Lung (tissue), 12 donors: ENCODE results near the gene IRF8. TPM values are rescaled to one million over a fixed set of nuclear protein-coding genes. Genes with fewer than 3 reads are reported as not detected.

Source experiments
- ATAC-seq: fragments of 200-7000 bp; cut with Tn5 transposase; one replicate; pipeline ENCODE4 v1.9.1; 2020; ENCODE audit warnings: moderate number of reproducible peaks; ENCODE audit not compliant: insufficient read depth, low FRiP score
- DNase-seq, 3 donors: peaks; one replicate each; pipeline ENCODE4 v3.0.0-alpha.2; 2013 to 2017
- H3K27ac ChIP-seq, 2 donors: one replicate each; pipeline ENCODE4 v1.5.1; 2013; ENCODE audit warnings: mild to moderate bottlenecking in 2 of 2, moderate library complexity in 2 of 2, control low read depth in 1 of 2, inconsistent platforms in 1 of 2, low read depth in 1 of 2, low read length in 1 of 2
- H3K27me3 ChIP-seq, 3 donors: one replicate each; pipeline ENCODE4 v1.5.1; 2013; ENCODE audit warnings: low read length in 2 of 3; ENCODE audit not compliant: control insufficient read depth in 3 of 3, insufficient read depth in 3 of 3
- H3K36me3 ChIP-seq, 4 donors: one replicate each; pipeline ENCODE4 v1.5.1; 2013; ENCODE audit warnings: low read length in 4 of 4, mild to moderate bottlenecking in 1 of 4, moderate library complexity in 1 of 4; ENCODE audit not compliant: control insufficient read depth in 4 of 4, insufficient read depth in 4 of 4
- H3K4me1 ChIP-seq, 5 donors: one replicate each; pipeline ENCODE4 v1.5.1; 2013; ENCODE audit warnings: low read length in 5 of 5, mild to moderate bottlenecking in 2 of 5, moderate library complexity in 1 of 5; ENCODE audit not compliant: control insufficient read depth in 5 of 5, insufficient read depth in 5 of 5
- H3K4me3 ChIP-seq: one replicate; pipeline ENCODE4 v1.5.1; 2013; ENCODE audit warnings: mild to moderate bottlenecking, control low read depth, moderate library complexity
- H3K9ac ChIP-seq, 2 donors: one replicate each; pipeline ENCODE4 v1.5.1; 2013; ENCODE audit warnings: low read length in 2 of 2, control low read depth in 1 of 2; ENCODE audit not compliant: insufficient read depth in 1 of 2
- H3K9me3 ChIP-seq, 4 donors: one replicate each; pipeline ENCODE4 v1.5.1; 2013; ENCODE audit warnings: low read length in 3 of 4, mild to moderate bottlenecking in 1 of 4, moderate library complexity in 1 of 4; ENCODE audit not compliant: control insufficient read depth in 4 of 4, insufficient read depth in 3 of 4
- CTCF ChIP-seq: IDR thresholded peaks from 2 replicates; pipeline ENCODE4 v1.5.1; 2012; ENCODE audit warnings: mild to moderate bottlenecking; ENCODE audit errors: control extremely low read depth, extremely low read depth
- WGBS, 2 donors: extraction: QIAGEN DNeasy Blood & Tissue Kit; methylation state at CpG; one replicate each; pipeline ENCODE4 v1.1.7; 2013; 5-methylcytosine and 5-hydroxymethylcytosine counted together
- polyA plus RNA-seq, 2 donors: library from polyadenylated mRNA; stranded (reverse); fragments of 200-250 nt; gene quantifications; one replicate each; pipeline ENCODE4 v1.2.1, GENCODE V29; 2013
- total RNA-seq, 2 donors: library from RNA; depleted of rRNA in 1 of 2; stranded (reverse); fragments of >200 nt in 1 of 2; gene quantifications; one replicate each; pipeline ENCODE4 v1.2.1, GENCODE V29; 2014 to 2021
- donor health status: control.
- donor health status: control.
- donor health status: Bipolar disorder and iron deficiency.
- donor health status: healthy.
- donor health status: DM: yes; HTN: yes; CAD: no.

The IRF8 gene
- total and polyA plus RNA-seq, 4 donors = 7.3 to 48.3 (median 37.0) TPM

- DNase-seq (no peak), ATAC-seq (no peak)
- Histone ChIP-seq H3K9me3 (peaks cover 0 to 2% (median 0%) of the 10 kb centered on the region in 4 donors), H3K4me3 (no peak overlapping the region), H3K27ac (no peak overlapping the region), H3K4me1 (peaks cover 0 to 40% (median 9%) of the 10 kb centered on the region in 5 donors), H3K36me3 (peaks cover 0 to 15% (median 2%) of the 10 kb centered on the region in 4 donors), H3K27me3 (no peaks in the 10 kb centered on the region), H3K9ac (no peak overlapping the region)
- 81 to 91% methylated on average over 6 of the region's 6 CpGs for WGBS, 2 donors
- TF ChIP-seq CTCF = no peak
Observed at GRCh38 chr16:85917012-85917411, 18.1 kb downstream of the IRF8 start.

- DNase-seq = no peak
- Histone ChIP-seq H3K4me1 (peaks cover 0 to 31% (median 9%) of the 10 kb centered on the region in 5 donors), H3K27ac (no peak overlapping the region), H3K4me3 (no peak overlapping the region), H3K27me3 (no peaks in the 10 kb centered on the region), H3K9me3 (peaks cover 0 to 2% (median 0%) of the 10 kb centered on the region in 4 donors), H3K9ac (no peak overlapping the region), H3K36me3 (peaks cover 0 to 15% (median 2%) of the 10 kb centered on the region in 4 donors)
- no peak for TF ChIP-seq CTCF
- WGBS, 2 donors = 77 to 88% methylated on average over 6 of the region's 6 CpGs
- ATAC-seq = no peak
Observed at GRCh38 chr16:85917959-85918358, 19.0 kb downstream of the IRF8 start.

GRCh38 chr16:85918436-85918835 lies 19.5 kb downstream of the IRF8 start:
- no peak overlapping the region for H3K4me3 ChIP-seq
- TF ChIP-seq CTCF = no peak
- no peak overlapping the region for H3K9ac ChIP-seq
- H3K9me3 ChIP-seq = peaks cover 0 to 2% (median 0%) of the 10 kb centered on the region in 4 donors
- no peak overlapping the region for H3K27ac ChIP-seq
- no peak for ATAC-seq
- peaks cover 0 to 26% (median 9%) of the 10 kb centered on the region in 5 donors for H3K4me1 ChIP-seq
- DNase-seq = no peak
- 96 to 97% methylated on average over 30 of the region's 30 CpGs for WGBS, 2 donors
- H3K36me3 ChIP-seq = peaks cover 0 to 15% (median 2%) of the 10 kb centered on the region in 4 donors
- no peaks in the 10 kb centered on the region for H3K27me3 ChIP-seq
